Fibroblast of skin of back (primary cell): ENCODE results near the gene RPL39L.
"Not testable (repeated sequence)": the region's sequence is repeated elsewhere in the genome, so short reads cannot be mapped to it uniquely, and the experiment has no call there.

Experiments
- DNase-seq: peaks from one replicate; pipeline ENCODE4 v3.0.0-alpha.2; 2013

RPL39L gene

GRCh38 chr3:187136936-187137335, 2.4 kb downstream of the RPL39L start:
- peak; percentile 54 for DNase-seq

- DNase-seq, result no peak
Measured at GRCh38 chr3:187136337-187136736, 3.0 kb downstream of the RPL39L start.

- DNase-seq, result not testable (repeated sequence)
Measured at GRCh38 chr3:187135172-187135690, 4.1 kb downstream of the RPL39L start.

- DNase-seq, result not testable (repeated sequence)
Measured at GRCh38 chr3:187133181-187133580, 6.1 kb downstream of the RPL39L start.

GRCh38 chr3:187132666-187133065, 6.6 kb downstream of the RPL39L start:
- DNase-seq, result no peak

- DNase-seq, result no peak
Measured at GRCh38 chr3:187131981-187132380, 7.3 kb downstream of the RPL39L start.

- peak; percentile 22 for DNase-seq
Measured at GRCh38 chr3:187130346-187131066, 8.8 kb downstream of the RPL39L start.

GRCh38 chr3:187125319-187126031, 13.8 kb downstream of the RPL39L start:
- DNase-seq, result no peak

GRCh38 chr3:187122261-187122660, 17.0 kb downstream of the RPL39L start:
- DNase-seq, result peak; percentile 36

GRCh38 chr3:187120326-187120725, 19.0 kb downstream of the RPL39L start:
- no peak for DNase-seq

GRCh38 chr3:187114511-187114910, 24.8 kb downstream of the RPL39L start:
- DNase-seq, result no peak

- DNase-seq, result peak; percentile 33
Measured at GRCh38 chr3:187112934-187113793, 26.1 kb downstream of the RPL39L start.

- no peak for DNase-seq
Measured at GRCh38 chr3:187110156-187110555, 29.1 kb downstream of the RPL39L start.

- peak; percentile 28 for DNase-seq
Measured at GRCh38 chr3:187107989-187108388, 31.3 kb downstream of the RPL39L start.

- no peak for DNase-seq
Measured at GRCh38 chr3:187105700-187106099, 33.6 kb downstream of the RPL39L start.

GRCh38 chr3:187104933-187105332, 34.4 kb downstream of the RPL39L start:
- DNase-seq, result no peak

- DNase-seq, result no peak
Measured at GRCh38 chr3:187104342-187104741, 35.0 kb downstream of the RPL39L start.

- no peak for DNase-seq
Measured at GRCh38 chr3:187103251-187103650, 36.0 kb downstream of the RPL39L start.

- no peak for DNase-seq
Measured at GRCh38 chr3:187102073-187102634, 37.1 kb downstream of the RPL39L start.

- peak; percentile 65 for DNase-seq
Measured at GRCh38 chr3:187101184-187102072, 37.9 kb downstream of the RPL39L start.

GRCh38 chr3:187098923-187099512, 40.3 kb downstream of the RPL39L start:
- no peak for DNase-seq
